HepG2 (cell line): ENCODE data around the gene SGCD. TPM values are rescaled to one million over a fixed set of nuclear protein-coding genes. Genes with fewer than 3 reads are reported as not detected.

Experiments used
- ATAC-seq: fragments of 200-7000 bp; cut with Tn5 transposase; 3 replicates; pipeline ENCODE4 v1.9.1; 2020; ENCODE audit warnings: mild to moderate bottlenecking, moderate library complexity
- BruUV-seq: library from RNA; stranded (reverse); fragments of 400-500 nt; replicated peaks from 2 replicates; lab custom pipeline; 2021; lab: Mats Ljungman, UMichigan
- CTCF ChIA-PET: fragments of 300-600 bp; formaldehyde crosslinking; extraction: SDS; loops from one replicate; lab custom pipeline; 2021; ENCODE audit warnings: low total read pairs, inconsistent platforms, low intra/inter-chr PET ratio; lab: Yijun Ruan, JAX
- POLR2A ChIA-PET: fragments of 350-600 bp; sonication (Branson Sonifier 250); formaldehyde crosslinking; loops from one replicate; lab custom pipeline; 2020; ENCODE audit warnings: antibody characterized with exemption, inconsistent platforms; lab: Yijun Ruan, JAX
- DNase-seq: peaks from one replicate; pipeline ENCODE4 v3.0.0-alpha.2; 2015; ENCODE audit warnings: low spot score
- FAIRE-seq: peaks from 3 replicates; lab custom pipeline; 2011; peaks lifted over from hg19 to GRCh38; lab: Jason Lieb, UNC
- H2AFZ ChIP-seq: one replicate; pipeline ENCODE4 v1.6.1; 2011; ENCODE audit warnings: low read length, inconsistent platforms
- H3K27ac ChIP-seq: fragments of 300-600 bp; 3 replicates; pipeline ENCODE4 v1.8.0; 2011; ENCODE audit warnings: mixed run types, mild to moderate bottlenecking, mixed read lengths, low read length, inconsistent platforms; ENCODE audit not compliant: insufficient read depth; ENCODE audit errors: extremely low read length
- H3K27me3 ChIP-seq, 2 experiments: fragments of 200-600 bp in 1 of 2; 2 replicates in 1 of 2; 3 replicates in 1 of 2; pipeline versions ENCODE4 v1.6.0 to v1.8.0; 2011; ENCODE audit warnings: low read length in 2 of 2, mild to moderate bottlenecking in 2 of 2, moderate library complexity in 2 of 2, inconsistent platforms in 1 of 2; ENCODE audit not compliant: insufficient read depth in 2 of 2, control insufficient read depth in 1 of 2
- H3K36me3 ChIP-seq, 2 experiments: fragments of 200-600 bp in 1 of 2; replicated peaks in 1 of 2; 2 replicates in 1 of 2; 3 replicates in 1 of 2; pipeline versions ENCODE4 v1.5.1 to v1.8.0; 2011; ENCODE audit warnings: low read length in 2 of 2, inconsistent platforms in 1 of 2; ENCODE audit not compliant: insufficient read depth in 2 of 2, control insufficient read depth in 1 of 2
- H3K4me1 ChIP-seq: 2 replicates; pipeline ENCODE4 v1.5.1; 2012; ENCODE audit warnings: low read length, inconsistent platforms; ENCODE audit not compliant: insufficient read depth
- H3K4me2 ChIP-seq: 2 replicates; pipeline ENCODE4 v1.6.0; 2011; ENCODE audit warnings: low read depth, low read length, inconsistent platforms
- H3K4me3 ChIP-seq, 3 experiments: fragments of 200-600 bp in 1 of 3; sonication (generic), shearing (Covaris generic) in 1 of 3; replicated peaks in 1 of 3; 2 replicates each; pipeline ENCODE4 v1.5.1; 2011 to 2016; ENCODE audit warnings: low read length in 3 of 3, inconsistent platforms in 2 of 3, low read depth in 2 of 3, mild to moderate bottlenecking in 2 of 3, control low read depth in 1 of 3, mixed read lengths in 1 of 3; ENCODE audit not compliant: insufficient read depth in 1 of 3
- H3K79me2 ChIP-seq: one replicate; pipeline ENCODE4 v1.6.1; 2011; ENCODE audit warnings: low read length, inconsistent platforms; ENCODE audit not compliant: insufficient read depth
- H3K9ac ChIP-seq: 2 replicates; pipeline ENCODE4 v1.6.0; 2011; ENCODE audit warnings: mild to moderate bottlenecking, low read depth, low read length, inconsistent platforms; ENCODE audit not compliant: insufficient read depth
- H3K9me3 ChIP-seq: 2 replicates; pipeline ENCODE4 v1.5.1; 2012; ENCODE audit warnings: mild to moderate bottlenecking, low read length
- H4K20me1 ChIP-seq: 2 replicates; pipeline ENCODE4 v1.6.0; 2011; ENCODE audit warnings: inconsistent platforms, mild to moderate bottlenecking, low read length, moderate library complexity; ENCODE audit not compliant: insufficient read depth
- FOXP1 ChIP-seq, 2 experiments: fragments of 450-650 bp in 1 of 2; IDR thresholded peaks; 2 replicates each; pipeline ENCODE4 v1.6.1; 2017 to 2018; ENCODE audit warnings: antibody characterized with exemption in 1 of 2
- IRF2 ChIP-seq: IDR thresholded peaks from 2 replicates; pipeline ENCODE4 v1.6.1; 2018; ENCODE audit warnings: missing genetic modification reagents, missing compliant biosample characterization
- KMT2B ChIP-seq: IDR thresholded peaks from 2 replicates; pipeline ENCODE4 v1.6.1; 2016; ENCODE audit warnings: missing genetic modification reagents, missing compliant biosample characterization
- POLR2G ChIP-seq: fragments of 200-400 bp; formaldehyde crosslinking; IDR thresholded peaks from 2 replicates; pipeline ENCODE4 v1.6.1; 2018; ENCODE audit warnings: mild to moderate bottlenecking, low read depth, low read length, moderate library complexity
- RARA ChIP-seq: IDR thresholded peaks from 2 replicates; pipeline ENCODE4 v1.6.1; 2016; ENCODE audit warnings: missing genetic modification reagents, missing compliant biosample characterization
- RXRA ChIP-seq: sonication (generic); formaldehyde crosslinking; IDR thresholded peaks from 2 replicates; pipeline ENCODE4 v1.5.1; 2020; ENCODE audit warnings: missing genetic modification reagents
- SCMH1 ChIP-seq: sonication (generic); formaldehyde crosslinking; IDR thresholded peaks from 2 replicates; pipeline ENCODE4 v1.9.0; 2021; ENCODE audit warnings: missing genetic modification reagents, mild to moderate bottlenecking, borderline replicate concordance
- SMARCE1 ChIP-seq: fragments of 450-650 bp; IDR thresholded peaks from 2 replicates; pipeline ENCODE4 v1.6.1; 2017; ENCODE audit warnings: borderline replicate concordance
- TBL1XR1 ChIP-seq: fragments of 150-350 bp; IDR thresholded peaks from 2 replicates; pipeline ENCODE4 v1.6.1; 2014; ENCODE audit warnings: borderline replicate concordance, low read length; ENCODE audit not compliant: partially characterized antibody
- TERF1 ChIP-seq: sonication (generic); formaldehyde crosslinking; IDR thresholded peaks from 2 replicates; pipeline ENCODE4 v1.8.0; 2022; ENCODE audit warnings: mild to moderate bottlenecking, missing genetic modification reagents, moderate library complexity
- ZBTB20 ChIP-seq: sonication (generic); formaldehyde crosslinking; IDR thresholded peaks from 2 replicates; pipeline ENCODE4 v1.8.1; 2023; ENCODE audit warnings: missing genetic modification reagents, low read depth, mild to moderate bottlenecking, borderline replicate concordance
- ZBTB26 ChIP-seq: IDR thresholded peaks from 2 replicates; pipeline ENCODE4 v1.6.1; 2016; ENCODE audit warnings: missing compliant biosample characterization, missing genetic modification reagents, borderline replicate concordance
- ZC3H4 ChIP-seq: sonication (generic); formaldehyde crosslinking; IDR thresholded peaks from 2 replicates; pipeline ENCODE4 v1.4.0; 2020; ENCODE audit warnings: missing genetic modification reagents, borderline replicate concordance
- ZNF33B ChIP-seq: sonication (generic); formaldehyde crosslinking; IDR thresholded peaks from 2 replicates; pipeline ENCODE4 v1.5.1; 2020; ENCODE audit warnings: mild to moderate bottlenecking, missing genetic modification reagents
- ZNF678 ChIP-seq: sonication (generic); formaldehyde crosslinking; IDR thresholded peaks from 2 replicates; pipeline ENCODE4 v1.4.0; 2020; ENCODE audit warnings: mild to moderate bottlenecking, missing genetic modification reagents
- ZNF691 ChIP-seq: sonication (generic); formaldehyde crosslinking; IDR thresholded peaks from 2 replicates; pipeline ENCODE4 v1.4.0; 2020; ENCODE audit warnings: missing genetic modification reagents, low read depth, mild to moderate bottlenecking, borderline replicate concordance
- ZXDC ChIP-seq: sonication (generic); formaldehyde crosslinking; IDR thresholded peaks from 2 replicates; pipeline ENCODE4 v1.5.0; 2020; ENCODE audit warnings: mild to moderate bottlenecking, missing genetic modification reagents
- WGBS: methylation state at CpG from one replicate; pipeline ENCODE4 v1.1.6; 2017; ENCODE audit warnings: low lambda C conversion rate; 5-methylcytosine and 5-hydroxymethylcytosine counted together
- in situ Hi-C: cut with HindIII; loops from 2 replicates; pipeline ENCODE4 v1.10.0; 2017; ENCODE audit warnings: low pct_unique_long_range_greater_than_20kb; ENCODE audit not compliant: extremely low pct_ligation_motif_present
- intact Hi-C: fragments of 100-400 bp; cut with micrococcal nuclease; formaldehyde crosslinking; loops from one replicate; pipeline ENCODE4 v1.10.0; 2022; ENCODE audit not compliant: unreplicated experiment
- polyA plus RNA-seq, 8 experiments: library from polyadenylated mRNA; depleted of rRNA in 3 of 8; stranded (reverse) in 7 of 8; unstranded in 1 of 8; fragments of >200 nt; fragmentation: Illumina TruSeq in 4 of 8; extraction: Trizol in 4 of 8; gene quantifications; 2 replicates each; pipeline versions ENCODE4 v1.2.1 to v1.2.3, GENCODE V29; 2011 to 2016; ENCODE audit warnings: low read depth in 4 of 8, missing spikeins in 1 of 8, mixed read lengths in 1 of 8; ENCODE audit not compliant: insufficient read depth in 1 of 8
- total RNA-seq, 5 experiments: library from RNA; depleted of rRNA; stranded (reverse); fragments of >200 nt; fragmentation: Illumina TruSeq; extraction: Trizol; gene quantifications; 2 replicates each; pipeline ENCODE4 v1.2.3, GENCODE V29; 2016; ENCODE audit warnings: low read depth in 1 of 5

The SGCD gene
- total and polyA plus RNA-seq, 2 of the 13 experiments (the other 11 are each of a cell fraction or from before 2014, with no cell fraction given): not detected

GRCh38 chr5:156394642-156395305, 67.8 kb downstream of the SGCD start (continued):
- TF ChIP-seq ZXDC (CRISPR knock-in tag) (no peak), ZC3H4 (CRISPR knock-in tag) (no peak), POLR2G (no peak), KMT2B (CRISPR knock-in tag) (no peak)

GRCh38 chr5:156395306-156395675, 68.3 kb downstream of the SGCD start:
- no peak overlapping the region for H3K4me2 ChIP-seq
- TF ChIP-seq ZNF678 (CRISPR knock-in tag): no peak
- no peak for TF ChIP-seq SMARCE1
- TF ChIP-seq SCMH1: no peak
- no peak for TF ChIP-seq ZNF33B (CRISPR knock-in tag)
- TF ChIP-seq TERF1: no peak
- TF ChIP-seq ZBTB20 (CRISPR knock-in tag): no peak
- TF ChIP-seq FOXP1 (IDR thresholded peaks at IDR 0.05): no peak
- no peak for TF ChIP-seq FOXP1 (CRISPR knock-in tag; IDR thresholded peaks at IDR 0.05)
- no peak for TF ChIP-seq ZBTB26 (CRISPR knock-in tag)
- TF ChIP-seq ZNF691 (CRISPR knock-in tag): no peak
- no peak for TF ChIP-seq TBL1XR1
- TF ChIP-seq IRF2 (CRISPR knock-in tag): no peak
- no peak for TF ChIP-seq RXRA (CRISPR knock-in tag)
- TF ChIP-seq RARA: no peak

More at GRCh38 chr5:156395306-156395675, 68.3 kb downstream of the SGCD start:
- ChIA-PET CTCF (no interaction called here), POLR2A (no interaction called here)
- in situ Hi-C loops: no loop called here
- no peaks in the 10 kb centered on the region for H3K79me2 ChIP-seq
- no peak overlapping the region for H3K27ac ChIP-seq
- no peaks in the 10 kb centered on the region for H4K20me1 ChIP-seq
- BruUV-seq: no TSS peak
- no peaks in the 10 kb centered on the region for H3K27me3 ChIP-seq
- DNase-seq (no peak), FAIRE-seq (no peak), ATAC-seq (no peak)
- 0% methylated on average over 2 of the region's 2 CpGs for WGBS
- intact Hi-C loops: no loop called here
- no peak overlapping the region for H3K9ac ChIP-seq
- peaks cover 7% of the 10 kb centered on the region; the same call in 1 of the 2 replicates for H3K4me1 ChIP-seq
- no peaks in the 10 kb centered on the region for H3K36me3 ChIP-seq
- no peaks in the 10 kb centered on the region for H3K9me3 ChIP-seq
- H3K4me3 ChIP-seq: no peak overlapping the region
- H2AFZ ChIP-seq: no peak overlapping the region
